Muscle layer of duodenum (tissue), 2 donors: ENCODE measurements around the gene MT1A.

Experiments used
- H3K27ac ChIP-seq: one replicate; pipeline ENCODE4 v1.7.0; 2013; ENCODE audit warnings: mild to moderate bottlenecking, low read length
- H3K27me3 ChIP-seq: one replicate; pipeline ENCODE4 v1.7.0; 2013; ENCODE audit warnings: low read depth, mild to moderate bottlenecking, control low read depth, low read length
- H3K36me3 ChIP-seq, 2 donors: one replicate each; pipeline ENCODE4 v1.7.0; 2013; ENCODE audit warnings: low read length in 2 of 2, control low read depth in 1 of 2, mild to moderate bottlenecking in 1 of 2; ENCODE audit not compliant: insufficient read depth in 2 of 2, control insufficient read depth in 1 of 2
- H3K4me1 ChIP-seq, 2 donors: one replicate each; pipeline ENCODE4 v1.7.0; 2013; ENCODE audit warnings: low read length in 2 of 2, mild to moderate bottlenecking in 2 of 2, control low read depth in 1 of 2, moderate library complexity in 1 of 2; ENCODE audit not compliant: insufficient read depth in 2 of 2, control insufficient read depth in 1 of 2
- H3K4me3 ChIP-seq, 2 donors: one replicate each; pipeline ENCODE4 v1.7.0; 2013; ENCODE audit warnings: low read length in 2 of 2, low read depth in 1 of 2, mild to moderate bottlenecking in 1 of 2
- H3K9me3 ChIP-seq, 2 donors: one replicate each; pipeline ENCODE4 v1.7.0; 2013; ENCODE audit warnings: low read length in 2 of 2, control low read depth in 1 of 2, mild to moderate bottlenecking in 1 of 2; ENCODE audit not compliant: control insufficient read depth in 1 of 2
- donor health status: healthy.

MT1A gene

GRCh38 chr16:56633535-56633934 is 4.9 kb upstream of the MT1A start:
- Histone ChIP-seq H3K4me3 (peak overlapping the region; percentile 65 to 74), H3K4me1 (peaks cover under 1 to 15% of the 10 kb centered on the region in 2 donors)

DNA sequence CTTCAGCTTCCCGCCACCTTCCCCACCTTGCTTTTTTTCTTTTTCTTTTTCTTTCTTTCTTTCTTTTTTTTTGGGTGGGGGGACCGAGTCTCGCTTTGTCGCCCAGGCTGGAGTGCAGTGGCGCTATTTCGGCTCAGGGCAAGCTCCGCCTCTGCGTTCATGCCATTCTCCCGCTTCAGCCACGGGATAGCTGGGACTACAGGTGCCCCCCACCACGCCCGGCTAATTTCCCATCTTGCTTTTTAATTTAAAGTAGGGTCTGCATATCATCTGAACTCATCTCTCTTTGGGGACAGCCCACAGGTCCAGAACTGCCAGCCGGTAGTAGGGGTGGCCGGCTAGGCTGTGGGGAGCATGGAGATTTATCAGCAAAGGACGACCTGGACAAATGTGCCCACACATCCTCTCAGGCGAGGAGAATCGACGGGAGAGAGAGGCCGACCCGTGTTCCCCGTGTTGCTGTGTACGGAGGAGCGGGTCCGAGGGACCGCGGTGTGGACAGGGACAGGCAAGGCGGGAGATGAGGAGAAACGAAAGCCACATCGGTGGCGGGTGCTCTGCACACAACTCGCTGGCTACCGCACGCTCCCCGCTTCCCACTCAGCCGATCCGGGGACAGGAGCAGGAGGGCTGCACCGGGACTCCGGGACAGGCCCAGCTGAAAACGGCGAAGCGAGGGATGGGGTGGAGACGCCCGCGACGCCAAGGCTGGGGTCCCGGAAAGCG is 3.6 kb upstream of the MT1A start:
- Histone ChIP-seq H3K4me1 (peaks cover 4 to 19% of the 10 kb centered on the region in 2 donors), H3K27ac (no peak overlapping the region), H3K4me3 (peak overlapping the region; percentile 13 to 44), H3K36me3 (no peaks in the 10 kb centered on the region), H3K9me3 (no peaks in the 10 kb centered on the region), H3K27me3 (peaks cover 29% of the 10 kb centered on the region)

More at GRCh38 chr16:56633535-56633934, 4.9 kb upstream of the MT1A start:
- Histone ChIP-seq H3K36me3 (no peaks in the 10 kb centered on the region), H3K27me3 (peaks cover 24% of the 10 kb centered on the region), H3K9me3 (no peaks in the 10 kb centered on the region), H3K27ac (no peak overlapping the region)

GRCh38 chr16:56635441-56635967 is 3.0 kb upstream of the MT1A start:
- Histone ChIP-seq H3K4me3 (peak overlapping the region in 1 of 2 donors; percentile 44), H3K27me3 (peaks cover 29% of the 10 kb centered on the region), H3K27ac (no peak overlapping the region), H3K4me1 (peaks cover 4 to 19% of the 10 kb centered on the region in 2 donors), H3K36me3 (no peaks in the 10 kb centered on the region), H3K9me3 (no peaks in the 10 kb centered on the region)

- peaks cover 4 to 19% of the 10 kb centered on the region in 2 donors for H3K4me1 ChIP-seq
- H3K4me3 ChIP-seq = no peak overlapping the region
- H3K36me3 ChIP-seq = no peaks in the 10 kb centered on the region
- peaks cover 29% of the 10 kb centered on the region for H3K27me3 ChIP-seq
- H3K27ac ChIP-seq = no peak overlapping the region
- H3K9me3 ChIP-seq = no peaks in the 10 kb centered on the region
Measured at GRCh38 chr16:56636616-56637413, 1.7 kb upstream of the MT1A start.

DNA sequence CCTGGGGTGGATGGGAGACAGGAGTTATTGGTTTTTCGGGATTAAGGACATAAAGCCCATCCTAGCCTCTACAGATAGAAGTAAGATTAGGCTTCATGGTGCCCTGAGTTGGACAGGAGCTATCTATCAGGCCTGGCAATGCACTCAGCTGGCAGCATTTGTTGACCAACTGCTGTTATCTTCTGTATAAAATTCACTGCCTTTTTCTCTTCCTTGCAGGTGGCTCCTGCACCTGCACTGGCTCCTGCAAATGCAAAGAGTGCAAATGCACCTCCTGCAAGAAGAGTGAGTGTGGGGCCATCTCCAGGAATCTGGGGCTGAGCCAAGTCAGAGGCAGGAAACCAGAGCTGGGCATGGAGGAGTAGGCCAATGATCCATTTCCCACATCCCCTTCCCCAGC is 579 bp downstream of the MT1A start:
- peak overlapping the region in 1 of 2 donors; percentile 37 for H3K4me3 ChIP-seq
- peak overlapping the region; percentile 54 for H3K27ac ChIP-seq
- H3K9me3 ChIP-seq = no peaks in the 10 kb centered on the region
- H3K36me3 ChIP-seq = no peaks in the 10 kb centered on the region
- H3K4me1 ChIP-seq = peaks cover 9 to 30% of the 10 kb centered on the region in 2 donors
- peaks cover 26% of the 10 kb centered on the region for H3K27me3 ChIP-seq

- Histone ChIP-seq H3K27me3 (peaks cover 17% of the 10 kb centered on the region), H3K4me3 (no peak overlapping the region), H3K36me3 (no peaks in the 10 kb centered on the region), H3K27ac (no peak overlapping the region), H3K9me3 (no peaks in the 10 kb centered on the region), H3K4me1 (peaks cover 9 to 27% of the 10 kb centered on the region in 2 donors)
Measured at GRCh38 chr16:56640076-56640475, 1.6 kb downstream of the MT1A start.

GRCh38 chr16:56641166-56641565 is 2.7 kb downstream of the MT1A start:
- no peaks in the 10 kb centered on the region for H3K9me3 ChIP-seq
- peaks cover 13% of the 10 kb centered on the region for H3K27me3 ChIP-seq
- no peak overlapping the region for H3K27ac ChIP-seq
- no peak overlapping the region for H3K4me3 ChIP-seq
- no peaks in the 10 kb centered on the region for H3K36me3 ChIP-seq
- H3K4me1 ChIP-seq = peaks cover 9 to 19% of the 10 kb centered on the region in 2 donors

DNA sequence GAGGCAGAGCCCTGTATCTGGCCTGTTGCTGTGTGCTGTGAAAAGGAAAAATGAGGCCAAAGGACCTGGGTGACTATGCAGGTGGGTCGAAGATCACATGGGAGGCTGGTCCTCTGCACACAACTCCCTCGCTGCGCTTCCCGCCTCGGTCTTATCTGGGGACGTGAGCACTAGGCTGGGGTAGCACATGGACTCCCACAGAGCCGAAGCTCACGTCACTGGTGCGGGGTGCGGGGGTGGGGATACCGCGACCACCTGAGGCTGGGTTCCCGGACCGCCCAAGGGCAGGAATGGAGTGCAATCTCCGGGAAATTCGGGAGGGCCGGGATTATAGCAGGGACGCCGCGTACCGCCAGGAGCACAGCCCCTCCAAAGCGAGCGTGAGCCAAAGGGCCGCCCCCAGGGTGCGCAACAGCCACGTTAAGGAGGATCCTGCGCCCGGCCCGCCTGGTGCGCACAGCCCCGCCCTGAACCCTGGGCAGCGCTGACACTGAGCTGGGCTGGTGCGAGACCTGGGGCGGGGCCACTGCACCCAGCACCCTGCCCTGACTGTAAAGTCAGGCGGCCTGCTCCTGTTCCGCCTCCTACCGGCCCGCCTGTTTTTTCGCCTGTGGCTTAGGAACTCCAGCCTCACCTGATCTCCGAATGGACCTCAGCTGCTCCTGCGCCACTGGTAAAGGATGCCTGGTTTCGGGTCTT is 4.8 kb downstream of the MT1A start:
- Histone ChIP-seq H3K9me3 (no peaks in the 10 kb centered on the region), H3K4me3 (peak overlapping the region; percentile 18 to 55), H3K36me3 (no peaks in the 10 kb centered on the region), H3K27ac (no peak overlapping the region), H3K4me1 (peaks cover 9 to 18% of the 10 kb centered on the region in 2 donors), H3K27me3 (peaks cover 8% of the 10 kb centered on the region)

- H3K27me3 ChIP-seq = peaks cover 2% of the 10 kb centered on the region
- H3K36me3 ChIP-seq = no peaks in the 10 kb centered on the region
- H3K27ac ChIP-seq = no peak overlapping the region
- no peaks in the 10 kb centered on the region for H3K9me3 ChIP-seq
- H3K4me3 ChIP-seq = peak overlapping the region; percentile 18 to 55
- H3K4me1 ChIP-seq = peaks cover 5 to 12% of the 10 kb centered on the region in 2 donors
Measured at GRCh38 chr16:56643833-56644232, 5.4 kb downstream of the MT1A start.

DNA sequence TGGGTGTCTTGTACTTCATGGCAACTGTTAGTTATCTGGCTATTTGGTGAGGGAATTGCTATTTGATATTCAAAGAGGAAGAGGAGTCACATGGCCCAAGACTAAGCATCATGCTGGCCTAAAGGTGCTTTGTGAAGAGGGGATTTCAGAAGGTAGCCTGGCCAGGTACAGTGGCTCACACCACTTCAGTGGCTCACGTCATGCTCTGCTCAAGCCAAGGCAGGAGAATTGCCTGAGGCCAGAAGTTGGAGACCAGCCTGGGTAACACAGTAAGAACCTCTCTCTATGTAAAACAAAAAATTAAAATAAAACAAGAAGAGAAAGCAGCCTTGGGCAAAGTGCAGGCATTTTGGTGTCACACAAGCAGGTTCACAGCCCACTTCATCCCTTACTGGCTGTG is 6.8 kb downstream of the MT1A start:
- Histone ChIP-seq H3K4me3 (no peak overlapping the region), H3K27me3 (no peaks in the 10 kb centered on the region), H3K4me1 (peaks cover 4 to 12% of the 10 kb centered on the region in 2 donors), H3K9me3 (no peaks in the 10 kb centered on the region), H3K36me3 (no peaks in the 10 kb centered on the region), H3K27ac (no peak overlapping the region)

GRCh38 chr16:56645838-56646237 is 7.4 kb downstream of the MT1A start:
- Histone ChIP-seq H3K9me3 (no peaks in the 10 kb centered on the region), H3K27me3 (no peaks in the 10 kb centered on the region), H3K4me3 (no peak overlapping the region)

More at GRCh38 chr16:56645838-56646237, 7.4 kb downstream of the MT1A start:
- H3K36me3 ChIP-seq = no peaks in the 10 kb centered on the region
- H3K4me1 ChIP-seq = peaks cover 4 to 12% of the 10 kb centered on the region in 2 donors
- H3K27ac ChIP-seq = no peak overlapping the region
